HG03280 (cell line): Measurements from ENCODE around the gene IFT172.
"Not testable (repeated sequence)": the region's sequence is repeated elsewhere in the genome, so short reads cannot be mapped to it uniquely, and the experiment has no call there.

Experiments
- ATAC-seq: cut with Tn5 transposase; IDR thresholded peaks from one replicate; pipeline ENCODE4 v1.9.1; 2021; ENCODE audit warnings: mild to moderate bottlenecking, moderate library complexity; ENCODE audit not compliant: unreplicated experiment

IFT172 gene

DNA sequence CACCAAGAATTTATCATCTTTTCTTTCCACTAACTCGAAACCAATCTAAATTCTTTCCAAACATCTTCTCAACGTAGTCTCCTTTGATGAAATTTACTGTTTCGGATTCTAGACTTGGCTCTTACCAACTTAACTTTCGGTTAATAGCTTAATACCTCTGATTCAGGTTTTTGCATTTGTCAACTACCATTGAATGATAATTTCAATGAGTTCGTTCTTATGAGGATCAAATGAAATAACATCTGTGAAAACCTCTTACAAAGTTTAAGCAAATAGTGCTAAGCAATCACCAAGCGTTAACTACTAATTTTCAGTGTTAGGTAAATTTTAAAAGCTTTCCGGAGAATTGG is 61.7 kb downstream of the IFT172 start:
- ATAC-seq = no peak

DNA sequence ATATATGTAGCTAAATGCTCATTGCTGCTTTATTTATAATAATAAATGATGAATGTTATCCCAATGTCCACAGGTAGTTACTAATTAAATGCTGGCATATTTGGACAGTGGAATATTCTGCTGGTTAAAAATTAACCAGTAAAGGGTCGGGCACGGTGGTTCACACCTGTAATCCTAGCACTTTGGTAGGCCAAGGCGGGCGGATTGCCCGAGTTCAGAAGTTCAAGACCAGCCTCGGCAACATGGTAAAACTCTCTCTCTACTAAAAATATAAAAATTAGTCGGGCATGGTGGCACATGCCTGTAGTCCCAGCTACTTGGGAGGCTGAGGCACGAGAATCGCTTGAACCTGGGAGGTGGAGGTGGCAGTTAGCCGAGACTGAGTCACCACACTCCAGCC is 64.5 kb downstream of the IFT172 start:
- ATAC-seq = not testable (repeated sequence)

DNA sequence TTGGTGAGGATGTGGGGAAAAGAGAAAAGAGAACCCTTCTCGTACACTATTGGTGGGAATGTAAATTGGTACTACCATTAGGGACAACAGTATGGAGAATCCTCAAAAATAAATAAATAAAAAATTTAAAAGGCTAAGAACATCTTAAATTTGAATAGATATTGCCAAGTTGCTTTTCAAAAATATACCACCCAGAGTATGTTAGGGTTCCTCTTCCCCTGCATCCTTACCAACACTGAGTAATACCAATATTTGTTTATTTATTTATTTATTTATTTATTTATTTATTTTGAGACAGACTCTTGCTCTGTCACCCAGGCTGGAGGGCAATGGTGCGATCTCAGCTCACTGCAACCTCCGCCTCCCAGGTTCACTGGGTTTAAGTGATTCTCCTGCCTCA is 66.6 kb downstream of the IFT172 start:
- ATAC-seq = no peak

DNA sequence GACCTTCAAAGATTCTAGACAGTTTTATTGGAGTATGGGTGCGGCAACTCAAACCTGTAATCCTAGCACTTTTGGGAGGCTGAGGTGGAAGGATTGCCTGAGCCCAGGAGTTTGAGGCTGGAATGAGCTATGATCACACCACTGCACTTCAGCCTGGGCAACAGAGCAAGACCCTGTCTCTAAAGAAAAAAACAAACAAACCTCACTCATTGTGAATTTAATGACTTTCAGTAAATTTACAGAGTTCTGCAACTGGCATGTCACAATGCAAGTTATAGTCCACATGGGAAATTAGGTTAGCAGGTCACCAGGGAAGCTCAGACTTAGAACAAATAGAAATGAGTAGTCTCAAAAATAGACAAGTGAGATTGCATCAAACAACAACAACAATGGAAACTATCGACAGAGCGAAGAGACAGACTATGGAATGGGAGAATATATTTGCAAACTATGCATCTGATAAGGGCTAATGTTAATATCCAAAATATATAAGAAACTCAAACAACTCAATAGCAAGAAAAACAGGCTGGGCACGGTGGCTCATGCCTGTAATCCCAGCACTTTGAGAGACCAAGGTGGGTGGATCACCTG is 67.8 kb downstream of the IFT172 start:
- no peak for ATAC-seq

DNA sequence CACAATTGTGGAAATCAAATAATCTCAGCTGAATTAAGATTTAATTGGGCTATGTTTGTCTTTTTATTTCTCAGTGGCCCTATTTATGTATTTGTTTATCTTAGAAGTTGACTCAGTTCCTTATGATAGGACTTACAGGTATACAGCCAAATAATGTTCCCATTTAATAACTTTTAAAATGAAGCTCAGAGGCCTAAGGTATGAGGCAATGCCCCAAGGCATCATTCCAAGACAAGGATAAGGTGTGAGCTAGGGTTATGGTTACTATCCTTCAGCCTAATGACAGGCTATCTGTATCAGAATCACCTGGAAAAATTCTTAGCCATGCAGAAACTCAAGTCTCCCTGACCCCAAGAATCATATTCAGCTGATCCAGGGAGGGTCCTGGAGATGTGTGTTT is 68.5 kb downstream of the IFT172 start:
- no peak for ATAC-seq

DNA sequence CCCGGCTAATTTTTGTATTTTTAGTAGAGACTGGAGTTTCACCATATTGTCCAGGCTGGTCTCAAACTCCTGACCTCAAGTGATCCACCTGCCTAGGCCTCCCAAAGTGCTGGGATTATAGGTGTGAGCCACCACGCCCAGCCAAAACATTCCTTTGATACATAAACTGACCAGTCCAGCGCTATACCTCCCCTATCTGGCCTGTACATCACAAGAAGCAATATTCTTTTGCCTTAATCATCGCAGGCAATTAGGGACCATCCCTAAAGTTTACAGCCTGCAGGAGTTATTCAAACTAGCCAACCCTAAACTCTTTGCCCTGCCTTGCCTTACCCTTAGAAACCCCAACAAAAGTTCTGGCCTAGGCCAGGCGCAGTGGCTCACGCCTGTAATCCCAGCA is 73.4 kb downstream of the IFT172 start:
- ATAC-seq = no peak

DNA sequence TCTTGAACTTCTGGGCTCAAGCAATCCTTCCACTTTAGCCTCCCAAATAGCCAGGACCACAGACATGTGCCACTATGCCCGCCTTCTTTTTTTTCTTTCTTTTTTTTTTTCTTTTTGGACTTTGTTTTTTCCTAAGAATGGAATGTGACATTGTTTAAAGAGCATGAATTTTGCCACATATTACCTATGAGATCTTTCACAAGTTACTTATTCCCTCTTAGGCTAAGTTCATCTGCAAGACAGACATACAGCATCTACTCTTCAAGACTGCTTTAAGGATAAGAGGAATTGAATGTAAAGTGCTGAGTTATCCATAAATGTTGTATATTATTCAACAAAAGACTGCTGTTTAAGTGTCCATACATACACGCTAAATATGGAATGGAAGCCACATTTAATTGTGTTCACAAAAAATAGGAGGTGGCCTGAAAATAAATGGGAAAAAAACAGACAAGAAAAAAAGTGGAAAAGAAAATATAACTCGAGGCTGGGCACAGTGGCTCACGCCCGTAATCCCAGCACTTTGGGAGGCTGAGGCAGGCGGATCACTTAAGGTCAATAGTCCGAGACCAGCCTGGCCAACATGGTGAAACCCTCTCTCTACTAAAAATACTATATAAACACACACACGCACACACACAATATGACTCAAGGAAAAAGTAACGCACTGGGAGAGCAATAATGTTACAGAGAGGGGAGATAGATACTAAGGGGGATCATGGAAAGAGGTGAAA is 77.0 kb downstream of the IFT172 start:
- ATAC-seq = no peak

DNA sequence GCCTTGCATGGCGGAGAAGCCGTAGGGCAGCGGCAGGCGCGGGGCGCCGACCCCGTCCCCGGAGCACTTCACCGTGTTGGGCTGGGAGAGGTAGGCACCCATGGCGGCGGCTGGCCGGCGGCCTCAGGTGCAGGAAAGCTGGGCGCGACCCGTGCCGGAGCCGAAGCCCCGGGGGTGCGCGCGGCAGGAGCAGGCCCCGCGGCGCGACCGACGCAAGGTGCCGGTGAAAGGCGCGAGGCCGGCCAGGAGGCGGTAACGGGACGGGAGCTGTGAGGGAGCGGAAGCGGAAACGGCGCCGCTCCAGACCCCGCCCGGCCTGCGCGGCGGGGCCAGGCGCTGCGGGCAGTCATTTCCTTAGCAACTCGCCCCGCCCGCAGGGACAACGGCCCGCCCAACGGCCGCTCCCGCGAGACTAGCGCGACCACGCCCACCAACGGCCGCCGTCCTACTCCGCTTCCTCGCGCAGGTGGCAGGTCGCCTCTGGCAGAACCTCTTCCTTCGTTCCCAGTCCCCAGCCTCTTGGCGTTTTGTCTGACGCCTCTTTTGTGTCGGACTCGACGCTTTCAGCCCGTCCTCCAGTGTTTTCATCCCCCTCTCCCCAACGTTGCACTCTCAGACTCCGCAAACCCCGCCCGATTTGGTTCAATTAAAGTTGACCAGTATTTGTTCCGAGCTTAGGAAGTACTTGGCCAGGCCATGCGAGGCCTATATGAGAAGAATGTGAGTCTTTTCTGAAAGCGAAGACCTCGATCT is 80.0 kb downstream of the IFT172 start, which contains the start of gene PPM1G:
Gene PPM1G, minus strand, starts transcription at position 271 of the 753 bp plus-strand sequence. Its CDS starts 169 bp downstream, at position 102.
- peak; percentile 95 for ATAC-seq

DNA sequence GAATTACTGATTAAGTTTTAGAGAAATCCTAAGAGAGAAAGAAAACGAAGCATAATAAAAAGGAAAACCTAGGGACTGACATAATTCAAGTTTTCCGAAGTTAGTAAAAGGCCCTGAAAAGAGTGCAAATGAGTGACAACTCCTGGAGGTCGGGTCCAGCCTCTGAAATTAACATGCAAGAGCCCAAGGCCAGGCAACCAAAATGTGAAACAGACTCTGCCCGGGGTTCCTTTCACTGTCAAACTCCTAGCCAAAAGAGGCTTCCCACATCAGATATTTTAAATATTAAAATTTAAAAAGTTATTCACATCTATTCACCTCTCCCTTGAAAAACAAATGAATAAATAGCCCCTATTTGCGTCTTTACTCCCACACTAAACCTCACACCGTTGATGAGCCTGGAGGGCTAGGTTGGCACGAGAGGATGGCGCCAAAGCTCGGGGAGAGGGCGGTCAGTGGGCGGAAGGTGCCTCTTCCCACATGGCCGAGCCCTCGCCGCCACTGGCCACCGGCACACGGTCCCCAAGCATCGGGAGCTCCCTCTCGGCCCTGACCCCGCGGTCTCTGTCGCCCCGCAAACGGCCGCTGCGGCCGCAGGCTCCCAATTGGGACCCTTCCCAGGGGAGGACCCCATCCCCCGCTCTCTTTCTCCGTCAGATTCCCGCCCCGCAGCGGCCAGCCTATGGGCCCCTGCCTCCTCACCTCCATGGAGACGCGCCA is 80.8 kb downstream of the IFT172 start:
- peak; percentile 16 for ATAC-seq

DNA sequence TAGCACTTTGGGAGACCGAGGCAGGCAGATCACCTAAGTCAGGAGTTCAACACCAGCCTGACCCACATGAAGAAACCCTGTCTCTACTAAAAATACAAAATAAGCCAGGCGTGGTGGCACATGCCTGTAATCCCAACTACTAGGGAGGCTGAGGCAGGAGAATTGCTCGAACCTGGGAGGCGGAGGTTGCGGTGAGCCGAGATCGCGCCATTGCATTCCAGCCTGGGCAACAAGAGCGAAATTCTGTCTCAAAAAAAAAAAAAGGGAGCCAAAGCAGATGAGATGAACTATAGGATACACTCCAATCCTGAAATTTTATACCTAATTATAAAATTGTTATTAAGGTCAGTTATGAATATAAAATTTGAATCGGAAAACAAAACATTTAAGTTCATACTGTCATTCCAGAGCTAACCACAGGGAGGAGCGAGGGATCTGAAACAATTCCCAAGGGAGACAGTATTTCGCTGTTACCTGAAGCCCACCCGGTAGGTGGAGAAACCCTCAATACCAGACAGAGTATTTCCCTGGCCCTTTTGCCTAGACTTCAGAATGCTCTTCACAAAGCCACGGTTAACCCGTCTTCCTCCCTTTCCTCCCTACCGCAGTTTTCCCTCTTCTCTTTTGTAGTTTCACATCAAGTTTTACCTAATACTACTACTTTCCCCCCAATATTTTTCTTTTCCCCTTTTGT is 81.6 kb downstream of the IFT172 start:
- ATAC-seq = no peak

DNA sequence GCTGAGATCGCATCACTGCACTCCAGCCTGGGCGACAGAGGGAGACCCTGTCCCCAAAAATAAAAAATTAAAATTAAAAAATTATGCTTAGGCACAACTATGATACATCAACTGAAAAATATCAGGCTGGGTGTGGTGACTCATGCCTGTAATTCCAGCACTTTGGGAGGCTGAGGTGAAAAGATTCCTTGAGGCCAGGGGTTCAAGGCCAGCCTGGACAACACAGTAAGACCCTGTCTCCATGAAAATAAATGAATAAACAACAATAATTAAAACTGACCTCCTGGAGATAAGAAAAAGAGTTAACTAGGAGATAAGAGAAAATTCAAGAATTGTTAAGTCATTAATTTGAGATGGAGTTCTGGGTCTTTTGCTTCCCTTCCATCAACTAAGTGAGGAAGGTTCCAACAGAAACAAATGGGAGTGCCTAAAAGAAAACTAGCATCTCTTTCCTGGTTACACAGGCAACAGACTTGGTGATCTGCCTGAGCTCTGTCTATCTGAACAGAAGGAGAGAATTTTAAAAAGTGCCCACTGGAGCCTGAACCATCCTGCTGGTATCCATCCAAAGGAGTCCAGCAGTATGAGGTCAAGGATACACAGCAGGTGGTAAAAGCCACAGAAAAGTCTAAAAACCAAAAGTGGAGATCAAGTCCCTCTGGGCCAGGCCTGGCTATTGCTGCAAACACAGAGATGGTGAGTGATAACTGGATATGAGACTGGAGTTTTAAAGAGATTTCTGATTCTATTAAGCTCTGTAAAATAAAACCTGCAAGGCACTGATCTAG is 89.0 kb downstream of the IFT172 start:
- no peak for ATAC-seq

DNA sequence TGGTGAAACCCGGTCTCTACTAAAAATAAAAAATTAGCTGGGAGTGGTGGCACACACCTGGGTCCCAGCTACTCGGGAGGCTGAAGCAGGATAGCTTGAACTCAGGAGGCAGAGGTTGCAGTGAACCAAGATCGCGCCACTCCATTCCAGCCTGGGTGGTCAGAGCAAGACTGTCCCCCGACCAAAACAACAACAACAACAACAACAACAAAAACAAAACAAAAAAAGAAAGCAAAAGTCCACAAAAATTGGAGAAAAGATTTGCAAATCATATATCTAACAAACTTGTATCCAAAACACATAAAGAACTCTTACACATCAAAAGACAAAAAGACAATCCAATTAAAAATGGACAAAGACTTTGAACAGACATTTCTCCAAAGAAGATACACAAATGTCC is 90.6 kb downstream of the IFT172 start:
- no peak for ATAC-seq
